Body of pancreas (tissue), 4 donors: ENCODE measurements around the gene NPAS2. TPM values are rescaled to one million over a fixed set of nuclear protein-coding genes. Genes with fewer than 3 reads are reported as not detected.

ENCODE experiments used
- ATAC-seq: fragments of 150-250 bp; one replicate; pipeline ENCODE4 v1.9.1; 2016
- DNase-seq, 4 donors: peaks; one replicate each; pipeline ENCODE4 v3.0.0-alpha.2; 2019
- H3K27ac ChIP-seq, 4 donors: fragments of 200-600 bp; sonication (generic); 1 replicate in 3 of 4; 2 replicates in 1 of 4; pipeline versions ENCODE4 v1.5.1 to v1.6.1; 2016 to 2019; ENCODE audit warnings: mild to moderate bottlenecking in 1 of 4, mixed read lengths in 1 of 4, moderate library complexity in 1 of 4
- H3K27me3 ChIP-seq, 2 donors: fragments of 200-600 bp; sonication (generic); one replicate each; pipeline ENCODE4 v1.6.0; 2016; ENCODE audit warnings: mild to moderate bottlenecking in 1 of 2
- H3K36me3 ChIP-seq, 2 donors: fragments of 200-600 bp; sonication (generic); replicated peaks in 1 of 2; 2 replicates each; pipeline ENCODE4 v1.5.1; 2016; ENCODE audit warnings: low read depth in 2 of 2; ENCODE audit not compliant: insufficient read depth in 1 of 2
- H3K4me1 ChIP-seq: fragments of 200-600 bp; sonication (generic); one replicate; pipeline ENCODE4 v1.6.0; 2016
- H3K4me3 ChIP-seq, 2 donors: fragments of 200-600 bp; sonication (generic); 1 replicate in 1 of 2; 2 replicates in 1 of 2; pipeline ENCODE4 v1.5.1; 2016 to 2019
- H3K9me3 ChIP-seq, 3 donors: fragments of 200-600 bp; sonication (generic); 1 replicate in 2 of 3; 2 replicates in 1 of 3; pipeline ENCODE4 v1.5.1; 2016
- CTCF ChIP-seq, 7 experiments: fragments of 450-650 bp in 4 of 7; fragments of 200-600 bp in 3 of 7; sonication (generic) in 3 of 7; IDR thresholded peaks; one replicate each; pipeline ENCODE4 v1.5.1; 2016 to 2019; ENCODE audit warnings: antibody characterized with exemption in 7 of 7
- POLR2A ChIP-seq, 3 donors: fragments of 450-650 bp; IDR thresholded peaks; one replicate each; pipeline ENCODE4 v1.6.1; 2016; ENCODE audit warnings: antibody characterized with exemption in 3 of 3, mild to moderate bottlenecking in 2 of 3
- WGBS, 2 donors: methylation state at CpG; one replicate each; pipeline ENCODE4 v1.1.5; 2017; 5-methylcytosine and 5-hydroxymethylcytosine counted together
- intact Hi-C: fragments of 100-400 bp; cut with DNase I; formaldehyde crosslinking; loops from one replicate; pipeline ENCODE4 v1.15.1; 2023
- total RNA-seq, 2 donors: library from RNA; depleted of rRNA; stranded (reverse); fragments of >200 nt; gene quantifications; one replicate each; pipeline ENCODE4 v1.1.0, GENCODE V29; 2016

Gene NPAS2
- total RNA-seq, 2 donors from 2014 or later: 32.7 to 51.7 TPM

- ATAC-seq: no peak
- 70 to 78% methylated on average over 7 of the region's 7 CpGs for WGBS, 2 donors
- H3K9me3 ChIP-seq: no peaks in the 10 kb centered on the region
- no peaks in the 10 kb centered on the region for H3K27me3 ChIP-seq
- no peak overlapping the region for H3K4me3 ChIP-seq
- H3K4me1 ChIP-seq: peaks cover 37% of the 10 kb centered on the region
- intact Hi-C loops: no loop called here
- H3K36me3 ChIP-seq: peaks cover 0 to 2% of the 10 kb centered on the region in 2 donors
- no peak for TF ChIP-seq POLR2A (IDR thresholded peaks at IDR 0.05)
- no peak for TF ChIP-seq CTCF (IDR thresholded peaks at IDR 0.05)
- H3K27ac ChIP-seq: no peak overlapping the region
- DNase-seq: no peak
These were observed 20.6 kb downstream of the NPAS2 start for GRCh38 chr2:100840519-100840918.

GRCh38 chr2:100842241-100842922 is 22.4 kb downstream of the NPAS2 start:
- peak overlapping the region in 1 of 4 donors; percentile 20 for H3K27ac ChIP-seq
- WGBS, 2 donors: 76 to 89% methylated on average over 9 of the region's 9 CpGs
- H3K9me3 ChIP-seq: no peaks in the 10 kb centered on the region
- intact Hi-C loops: no loop called here
- no peak overlapping the region for H3K4me3 ChIP-seq
- ATAC-seq (no peak), DNase-seq (no peak)
- H3K4me1 ChIP-seq: peaks cover 40% of the 10 kb centered on the region
- TF ChIP-seq POLR2A (IDR thresholded peaks at IDR 0.05) (no peak), CTCF (IDR thresholded peaks at IDR 0.05) (no peak)
- peaks cover 0 to 2% of the 10 kb centered on the region in 2 donors for H3K36me3 ChIP-seq
- H3K27me3 ChIP-seq: no peaks in the 10 kb centered on the region

GRCh38 chr2:100844514-100844913 is 24.6 kb downstream of the NPAS2 start:
- WGBS, 2 donors: 80 to 87% methylated on average over 7 of the region's 7 CpGs
- H3K27ac ChIP-seq: peak overlapping the region in 2 of 4 donors; percentile 46 to 48
- no peak for ATAC-seq

GRCh38 chr2:100845141-100845991 is 25.4 kb downstream of the NPAS2 start:
- Histone ChIP-seq H3K27me3 (no peaks in the 10 kb centered on the region), H3K9me3 (no peaks in the 10 kb centered on the region), H3K27ac (peak overlapping the region in 3 of 4 donors; percentile 46 to 50 (median 48)), H3K4me1 (peaks cover 46% of the 10 kb centered on the region), H3K36me3 (peaks cover 0 to 2% of the 10 kb centered on the region in 2 donors), H3K4me3 (no peak overlapping the region)
- intact Hi-C loops: no loop called here
- ATAC-seq (peak; percentile 95), DNase-seq (peak; percentile 85 to 93 (median 88))
- no peak for TF ChIP-seq POLR2A (IDR thresholded peaks at IDR 0.05)
- peak in 1 of 7 experiments; percentile 16 for TF ChIP-seq CTCF (IDR thresholded peaks at IDR 0.05)
- WGBS, 2 donors: 53 to 66% methylated on average over 3 to 5 of the region's 5 CpGs

More at GRCh38 chr2:100844514-100844913, 24.6 kb downstream of the NPAS2 start:
- Histone ChIP-seq H3K4me1 (peaks cover 45% of the 10 kb centered on the region), H3K4me3 (no peak overlapping the region), H3K27me3 (no peaks in the 10 kb centered on the region), H3K36me3 (peaks cover 0 to 2% of the 10 kb centered on the region in 2 donors), H3K9me3 (no peaks in the 10 kb centered on the region)
- no peak for DNase-seq
- no peak for TF ChIP-seq CTCF (IDR thresholded peaks at IDR 0.05)
- no peak for TF ChIP-seq POLR2A (IDR thresholded peaks at IDR 0.05)
- intact Hi-C loops: no loop called here
